Testis (tissue), 3 donors: ENCODE results near the gene TP53AIP1. TPM values are rescaled to one million over a fixed set of nuclear protein-coding genes. Genes with fewer than 3 reads are reported as not detected.

ENCODE experiments used
- DNase-seq: peaks from one replicate; pipeline ENCODE4 v3.0.0-alpha.2; 2019
- H3K27ac ChIP-seq, 2 donors: fragments of 200-600 bp; sonication (generic); one replicate each; pipeline ENCODE4 v1.5.1; 2019
- H3K27me3 ChIP-seq: fragments of 200-600 bp; sonication (generic); one replicate; pipeline ENCODE4 v1.5.1; 2019
- H3K36me3 ChIP-seq: fragments of 200-600 bp; sonication (generic); one replicate; pipeline ENCODE4 v1.5.1; 2017; ENCODE audit warnings: low read depth; ENCODE audit errors: missing control alignments
- H3K4me1 ChIP-seq: fragments of 200-600 bp; sonication (generic); one replicate; pipeline ENCODE4 v1.5.1; 2019
- H3K4me3 ChIP-seq, 2 donors: fragments of 200-600 bp; sonication (generic); one replicate each; pipeline ENCODE4 v1.5.1; 2017 to 2019
- H3K9me3 ChIP-seq: fragments of 200-600 bp; sonication (generic); one replicate; pipeline ENCODE4 v1.5.1; 2017
- CTCF ChIP-seq, 3 experiments: fragments of 450-650 bp in 2 of 3; fragments of 200-600 bp in 1 of 3; sonication (generic) in 1 of 3; IDR thresholded peaks; one replicate each; pipeline ENCODE4 v1.5.1; 2016 to 2019; ENCODE audit warnings: antibody characterized with exemption in 3 of 3, mild to moderate bottlenecking in 2 of 3, moderate library complexity in 1 of 3
- POLR2A ChIP-seq: fragments of 450-650 bp; IDR thresholded peaks from one replicate; pipeline ENCODE4 v1.6.1; 2017; ENCODE audit warnings: antibody characterized with exemption, mild to moderate bottlenecking, moderate library complexity
- WGBS, 2 donors: methylation state at CpG; one replicate each; pipeline ENCODE4 v1.1.5; 2018; 5-methylcytosine and 5-hydroxymethylcytosine counted together
- intact Hi-C: fragments of 100-400 bp; cut with DNase I; formaldehyde crosslinking; loops from one replicate; pipeline ENCODE4 v1.15.1; 2023; ENCODE audit warnings: low total_unique reads
- polyA plus RNA-seq: library from polyadenylated mRNA; stranded (reverse); fragments of 350-450 nt; fragmentation: Illumina TruSeq; extraction: RNeasy Lipid Tissue Mini Kit (QIAGEN cat#74804); gene quantifications from one replicate; pipeline ENCODE4 v1.2.3, GENCODE V29; 2014; ENCODE audit warnings: low read depth, low replicate concordance; ENCODE audit not compliant: insufficient read depth
- total RNA-seq, 2 donors: library from RNA; depleted of rRNA; stranded (reverse); fragments of >200 nt; gene quantifications; one replicate each; pipeline ENCODE4 v1.2.3, GENCODE V29; 2016

Gene TP53AIP1
- total and polyA plus RNA-seq, 3 donors from 2014 or later: 0.94 to 1.8 (median 1.1) TPM

DNA sequence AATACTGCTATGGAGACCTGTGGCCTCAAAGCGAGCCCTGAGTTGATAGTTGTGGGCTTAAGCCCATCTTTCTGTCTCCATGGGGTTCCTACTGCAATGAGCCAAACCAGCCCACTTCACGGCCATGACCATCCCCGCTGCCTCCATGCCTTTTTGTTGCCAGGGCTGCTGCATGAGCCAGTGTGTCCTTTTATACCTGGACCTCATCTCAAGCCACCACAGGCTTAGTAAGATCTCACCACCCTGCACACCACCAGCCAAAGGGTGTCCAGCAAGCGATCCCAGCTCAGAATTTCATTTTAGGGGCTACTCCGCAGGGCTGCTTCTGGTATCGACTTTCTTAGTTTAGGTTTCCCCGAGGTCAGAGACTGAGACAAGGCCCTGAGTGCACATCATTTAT lies 8.3 kb downstream of the TP53AIP1 start:
- DNase-seq: no peak
- no peaks in the 10 kb centered on the region for H3K27me3 ChIP-seq
- no peak overlapping the region for H3K4me3 ChIP-seq
- TF ChIP-seq CTCF (IDR thresholded peaks at IDR 0.05): no peak
- TF ChIP-seq POLR2A: no peak
- no peaks in the 10 kb centered on the region for H3K36me3 ChIP-seq
- H3K27ac ChIP-seq: no peak overlapping the region
- 91 to 94% methylated on average over 7 of the region's 7 CpGs for WGBS, 2 donors
- intact Hi-C loops: no loop called here
- no peaks in the 10 kb centered on the region for H3K9me3 ChIP-seq
- no peaks in the 10 kb centered on the region for H3K4me1 ChIP-seq

- Histone ChIP-seq H3K4me3 (no peak overlapping the region), H3K36me3 (no peaks in the 10 kb centered on the region), H3K9me3 (no peaks in the 10 kb centered on the region), H3K27ac (no peak overlapping the region), H3K4me1 (no peaks in the 10 kb centered on the region), H3K27me3 (no peaks in the 10 kb centered on the region)
- 86 to 94% methylated on average over 6 to 7 of the region's 7 CpGs for WGBS, 2 donors
- TF ChIP-seq POLR2A: no peak
- no peak for TF ChIP-seq CTCF (IDR thresholded peaks at IDR 0.05)
- DNase-seq: no peak
- intact Hi-C loops: no loop called here
Measured at GRCh38 chr11:128933481-128934178, 9.0 kb downstream of the TP53AIP1 start.

DNA sequence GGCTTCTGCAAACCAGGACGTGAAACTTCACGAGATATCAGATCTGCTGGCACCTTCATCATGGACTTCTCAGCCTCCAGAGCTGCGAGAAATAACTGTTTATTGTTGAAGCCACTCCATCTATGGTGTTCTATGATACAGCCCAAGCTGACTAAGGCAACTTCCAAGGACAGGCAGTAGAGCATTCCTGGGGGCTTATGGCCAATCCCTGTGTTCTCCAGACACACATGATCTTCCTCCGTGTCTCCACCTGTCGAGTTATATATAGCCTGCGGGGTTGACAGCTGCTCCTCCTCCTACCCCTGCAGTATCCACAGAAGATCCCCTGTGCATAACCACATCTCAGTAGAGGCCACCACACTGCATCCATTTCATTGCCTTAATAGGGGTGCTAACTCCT lies 11.0 kb downstream of the TP53AIP1 start:
- no peak for DNase-seq
- intact Hi-C loops: no loop called here
- no peaks in the 10 kb centered on the region for H3K36me3 ChIP-seq
- WGBS, 2 donors: 79 to 91% methylated on average over 6 of the region's 6 CpGs
- TF ChIP-seq POLR2A (no peak), CTCF (IDR thresholded peaks at IDR 0.05) (no peak)
- no peaks in the 10 kb centered on the region for H3K4me1 ChIP-seq
- no peaks in the 10 kb centered on the region for H3K9me3 ChIP-seq
- no peaks in the 10 kb centered on the region for H3K27me3 ChIP-seq
- no peak overlapping the region for H3K4me3 ChIP-seq
- no peak overlapping the region for H3K27ac ChIP-seq

GRCh38 chr11:128931066-128931465 lies 11.6 kb downstream of the TP53AIP1 start:
- H3K27ac ChIP-seq: no peak overlapping the region
- H3K4me3 ChIP-seq: no peak overlapping the region

More at GRCh38 chr11:128931066-128931465, 11.6 kb downstream of the TP53AIP1 start:
- H3K9me3 ChIP-seq: no peaks in the 10 kb centered on the region
- WGBS, 2 donors: 78 to 87% methylated on average over 3 of the region's 3 CpGs
- no peaks in the 10 kb centered on the region for H3K27me3 ChIP-seq
- no peaks in the 10 kb centered on the region for H3K4me1 ChIP-seq
- intact Hi-C loops: no loop called here
- no peaks in the 10 kb centered on the region for H3K36me3 ChIP-seq
- TF ChIP-seq CTCF (IDR thresholded peaks at IDR 0.05) (no peak), POLR2A (no peak)
- DNase-seq: no peak
